Dedifferentiated amniotic fluid mesenchymal stem cell (primary cell): ENCODE measurements around the gene PLIN5.
A peak's percentile ranks its signal among the peaks of the same experiment; 100 is the strongest.

Experiments
- DNase-seq: peaks from one replicate; pipeline ENCODE4 v3.0.0-alpha.2; 2016; ENCODE audit errors: extremely low spot score

Gene PLIN5

GRCh38 chr19:4483385-4483784 lies 51.6 kb downstream of the PLIN5 start:
- DNase-seq = no peak

- no peak for DNase-seq
These were observed 52.2 kb downstream of the PLIN5 start for GRCh38 chr19:4482721-4483364.

GRCh38 chr19:4477034-4477801 lies 57.8 kb downstream of the PLIN5 start:
- DNase-seq = no peak

GRCh38 chr19:4474514-4475022 lies 60.5 kb downstream of the PLIN5 start:
- peak; percentile 41 for DNase-seq

- DNase-seq = no peak
These were observed 61.1 kb downstream of the PLIN5 start for GRCh38 chr19:4473763-4474513.

GRCh38 chr19:4473011-4473762 lies 61.8 kb downstream of the PLIN5 start:
- DNase-seq = no peak
